Esophagus muscularis mucosa (tissue), 4 donors: ENCODE measurements around the gene TYW3. TPM values are rescaled to one million over a fixed set of nuclear protein-coding genes. Genes with fewer than 3 reads are reported as not detected.
"Not testable (repeated sequence)": the region's sequence is repeated elsewhere in the genome, so short reads cannot be mapped to it uniquely, and the experiment has no call there.

Experiments
- DNase-seq: peaks from one replicate; pipeline ENCODE4 v3.0.0-alpha.2; 2017; ENCODE audit errors: extremely low spot score
- H3K27ac ChIP-seq, 4 donors: fragments of 200-600 bp; sonication (generic); replicated peaks in 1 of 4; 1 replicate in 3 of 4; 2 replicates in 1 of 4; pipeline ENCODE4 v1.5.1; 2016 to 2019; ENCODE audit warnings: mild to moderate bottlenecking in 1 of 4
- H3K27me3 ChIP-seq, 4 donors: fragments of 200-600 bp; sonication (generic); one replicate each; pipeline versions ENCODE4 v1.5.1 to v1.6.0; 2016 to 2019
- H3K36me3 ChIP-seq, 4 donors: fragments of 200-600 bp; sonication (generic); one replicate each; pipeline ENCODE4 v1.5.1; 2016 to 2019
- H3K4me1 ChIP-seq, 4 donors: fragments of 200-600 bp; sonication (generic); one replicate each; pipeline ENCODE4 v1.5.1; 2016 to 2019
- H3K4me3 ChIP-seq, 4 donors: fragments of 200-600 bp; sonication (generic); 1 replicate in 2 of 4; 2 replicates in 2 of 4; pipeline ENCODE4 v1.5.1; 2016 to 2019; ENCODE audit warnings: mild to moderate bottlenecking in 4 of 4, moderate library complexity in 1 of 4
- H3K9me3 ChIP-seq, 4 donors: fragments of 200-600 bp; sonication (generic); 1 replicate in 3 of 4; 2 replicates in 1 of 4; pipeline ENCODE4 v1.5.1; 2016 to 2019
- CTCF ChIP-seq, 3 experiments: fragments of 200-600 bp in 2 of 3; fragments of 450-650 bp in 1 of 3; sonication (generic) in 2 of 3; IDR thresholded peaks; one replicate each; pipeline ENCODE4 v1.5.1; 2017 to 2019; ENCODE audit warnings: antibody characterized with exemption in 3 of 3, mild to moderate bottlenecking in 2 of 3, moderate library complexity in 1 of 3
- EP300 ChIP-seq: sonication (generic); formaldehyde crosslinking; IDR thresholded peaks from one replicate; pipeline ENCODE4 v1.6.1; 2017; ENCODE audit warnings: antibody characterized with exemption
- POLR2A ChIP-seq: fragments of 450-650 bp; IDR thresholded peaks from one replicate; pipeline ENCODE4 v1.6.1; 2017; ENCODE audit warnings: antibody characterized with exemption, moderate library complexity, mild to moderate bottlenecking, low read depth
- POLR2AphosphoS5 ChIP-seq, 2 donors: sonication (generic); formaldehyde crosslinking; IDR thresholded peaks; one replicate each; pipeline ENCODE4 v1.6.1; 2017; ENCODE audit warnings: antibody characterized with exemption in 2 of 2
- WGBS: methylation state at CpG from one replicate; pipeline ENCODE4 v1.1.5; 2018; 5-methylcytosine and 5-hydroxymethylcytosine counted together
- intact Hi-C: fragments of 100-400 bp; cut with DNase I; formaldehyde crosslinking; loops from one replicate; pipeline ENCODE4 v1.15.1; 2023
- total RNA-seq, 4 donors: library from RNA; depleted of rRNA; stranded (reverse); fragments of >200 nt; gene quantifications; one replicate each; pipeline versions ENCODE4 v1.1.0 to v1.2.1, GENCODE V29; 2016

The TYW3 gene
- total RNA-seq, 4 donors from 2014 or later = 18.0 to 31.6 (median 26.8) TPM

- H3K4me1 ChIP-seq = peaks cover 41 to 64% (median 49%) of the 10 kb centered on the region in 4 donors
- TF ChIP-seq EP300 (no peak), CTCF (IDR thresholded peaks at IDR 0.05) (no peak), POLR2A (no peak), POLR2AphosphoS5 (IDR thresholded peaks at IDR 0.05) (no peak)
- intact Hi-C loops = loop anchor here (10.0 kb wide), 1 partner anchor 527 kb away; no protein-coding TSS in a partner anchor
- H3K36me3 ChIP-seq = peaks cover 0 to 6% (median under 1%) of the 10 kb centered on the region in 4 donors
- DNase-seq = no peak
- H3K27me3 ChIP-seq = no peaks in the 10 kb centered on the region
- no peaks in the 10 kb centered on the region for H3K9me3 ChIP-seq
- peak overlapping the region; percentile 76 to 93 (median 80) for H3K4me3 ChIP-seq
- H3K27ac ChIP-seq = peak overlapping the region in 1 of 4 donors; percentile 2
- WGBS = 66% methylated on average over 11 of the region's 11 CpGs
Observed at GRCh38 chr1:74731399-74732052, 1.4 kb upstream of the TYW3 start.

DNA sequence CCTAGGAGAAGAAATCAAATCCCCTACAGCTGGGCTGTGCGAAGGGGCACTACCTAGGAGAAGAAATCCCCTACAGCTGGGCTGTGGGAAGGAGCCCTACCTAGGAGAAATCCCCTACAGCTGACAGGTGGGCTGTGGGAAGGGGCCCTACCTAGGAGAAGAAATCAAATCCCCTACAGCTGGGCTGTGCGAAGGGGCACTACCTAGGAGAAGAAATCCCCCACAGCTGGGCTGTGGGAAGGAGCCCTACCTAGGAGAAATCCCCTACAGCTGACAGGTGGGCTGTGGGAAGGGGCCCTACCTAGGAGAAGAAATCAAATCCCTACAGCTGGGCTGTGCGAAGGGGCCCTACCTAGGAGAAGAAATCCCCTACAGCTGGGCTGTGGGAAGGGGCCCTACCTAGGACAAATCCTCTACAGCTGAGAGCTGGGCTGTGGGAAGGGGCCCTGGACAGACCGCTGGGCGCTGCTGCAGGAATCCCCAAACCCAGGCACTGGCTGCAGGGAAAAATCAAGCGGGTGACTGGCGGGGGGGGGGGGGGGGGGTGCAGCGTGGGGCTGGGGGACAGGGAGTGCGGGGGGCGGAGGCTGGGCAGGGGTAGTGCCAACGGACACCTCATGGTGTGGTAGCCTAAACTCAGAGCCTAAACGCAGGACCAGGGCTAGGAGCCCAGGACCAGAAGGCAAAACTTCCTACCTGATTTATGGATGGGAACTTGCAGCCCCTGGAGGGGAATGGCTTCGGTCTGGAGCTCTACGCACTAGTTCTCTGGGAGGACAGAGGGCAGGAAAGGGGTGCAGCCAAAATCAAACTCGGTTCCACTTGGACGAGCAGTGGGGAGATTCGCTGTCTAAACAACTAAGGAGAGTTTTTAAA, 643 bp upstream of the TYW3 start:
- 14% methylated on average over 11 of the region's 17 CpGs for WGBS
- DNase-seq, H3K9me3 ChIP-seq, H3K27me3 ChIP-seq: not testable (repeated sequence)
- intact Hi-C loops = loop anchor here (10.0 kb wide), 1 partner anchor 528 kb away; no protein-coding TSS in a partner anchor
- peak overlapping the region; percentile 84 to 91 (median 87) for H3K27ac ChIP-seq
- H3K4me1 ChIP-seq = peaks cover 41 to 64% (median 49%) of the 10 kb centered on the region in 4 donors
- peak overlapping the region; percentile 76 to 93 (median 80) for H3K4me3 ChIP-seq
- peaks cover 0 to 14% (median 8%) of the 10 kb centered on the region in 4 donors for H3K36me3 ChIP-seq

GRCh38 chr1:74733604-74734484, 892 bp downstream of the TYW3 start:
- Histone ChIP-seq H3K27ac (peak overlapping the region; percentile 84 to 91 (median 87)), H3K36me3 (peaks cover 0 to 23% (median 18%) of the 10 kb centered on the region in 4 donors), H3K4me1 (peaks cover 41 to 56% (median 47%) of the 10 kb centered on the region in 4 donors), H3K9me3 (no peaks in the 10 kb centered on the region), H3K27me3 (no peaks in the 10 kb centered on the region), H3K4me3 (peak overlapping the region; percentile 76 to 93 (median 80))
- DNase-seq = no peak
- TF ChIP-seq EP300 (no peak), POLR2A (no peak), CTCF (IDR thresholded peaks at IDR 0.05) (peak; percentile 67 to 72 (median 69))
- 23% methylated on average over 11 of the region's 11 CpGs for WGBS
- intact Hi-C loops = loop anchor here (10.0 kb wide), 1 partner anchor 529 kb away; no protein-coding TSS in a partner anchor

DNA sequence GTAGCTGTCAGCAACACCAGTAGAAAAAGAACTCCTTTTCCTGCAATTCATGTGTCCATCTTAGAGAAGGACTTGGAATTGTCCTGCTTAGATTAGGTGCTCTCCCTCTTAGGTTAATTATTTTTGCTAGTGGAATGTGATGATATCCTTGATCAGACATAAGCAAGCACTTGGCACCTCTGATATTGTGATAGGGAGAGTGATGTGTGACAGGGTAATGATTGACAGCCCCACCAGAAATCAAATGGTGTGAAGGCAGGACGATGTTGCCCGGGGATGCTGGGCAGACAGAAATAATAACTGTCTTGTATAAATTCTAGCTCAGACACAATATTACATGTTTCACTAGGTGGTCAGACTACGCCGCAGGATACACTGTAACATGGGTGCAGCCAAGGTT, 4.4 kb downstream of the TYW3 start:
- no peak for TF ChIP-seq EP300
- no peak for TF ChIP-seq CTCF (IDR thresholded peaks at IDR 0.05)
- TF ChIP-seq POLR2AphosphoS5 (IDR thresholded peaks at IDR 0.05) = no peak
- TF ChIP-seq POLR2A = no peak
- H3K36me3 ChIP-seq = peaks cover 10 to 57% (median 51%) of the 10 kb centered on the region in 4 donors
- intact Hi-C loops = loop anchor here (10.0 kb wide), 1 partner anchor 533 kb away; no protein-coding TSS in a partner anchor

GRCh38 chr1:74740307-74740980, 7.5 kb downstream of the TYW3 start:
- H3K27me3 ChIP-seq, H3K4me3 ChIP-seq, intact Hi-C loops, H3K27ac ChIP-seq, H3K4me1 ChIP-seq, H3K9me3 ChIP-seq, DNase-seq: not testable (repeated sequence)
- 94% methylated on average over 13 of the region's 13 CpGs for WGBS
- peaks cover 18 to 85% (median 78%) of the 10 kb centered on the region in 4 donors for H3K36me3 ChIP-seq

More for the DNA sequence above, 4.4 kb downstream of the TYW3 start:
- Histone ChIP-seq H3K4me1 (peaks cover 14 to 28% (median 20%) of the 10 kb centered on the region in 4 donors), H3K9me3 (no peaks in the 10 kb centered on the region), H3K27me3 (no peaks in the 10 kb centered on the region), H3K27ac (no peak overlapping the region), H3K4me3 (no peak overlapping the region)
- 96% methylated on average over 4 of the region's 4 CpGs for WGBS
- DNase-seq = no peak

DNA sequence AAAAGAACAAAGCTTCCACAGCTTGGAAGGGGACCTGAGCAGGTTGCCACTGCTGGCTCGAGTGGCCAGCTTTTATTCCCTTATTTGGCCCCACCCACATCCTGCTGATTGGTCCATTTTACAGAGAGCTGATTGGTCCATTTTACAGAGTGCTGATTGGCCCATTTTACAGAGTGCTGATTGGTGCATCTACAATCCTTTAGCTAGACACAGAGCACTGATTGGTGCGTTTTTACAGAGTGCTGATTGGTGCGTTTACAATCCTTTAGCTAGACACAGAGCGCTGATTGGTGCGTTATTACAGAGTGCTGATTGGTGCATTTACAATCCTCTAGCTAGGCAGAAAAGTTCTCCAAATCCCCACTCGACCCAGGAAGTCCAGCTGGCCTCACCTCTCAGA, 12.3 kb downstream of the TYW3 start:
- H3K4me1 ChIP-seq, H3K27ac ChIP-seq, H3K9me3 ChIP-seq, H3K4me3 ChIP-seq, DNase-seq, H3K27me3 ChIP-seq, intact Hi-C loops: not testable (repeated sequence)
- 95% methylated on average over 6 of the region's 6 CpGs for WGBS
- peaks cover 30 to 86% (median 74%) of the 10 kb centered on the region in 4 donors for H3K36me3 ChIP-seq
